Limb (tissue), 2 donors: ENCODE results near the gene USP16.

Source experiments
- DNase-seq, 2 donors: peaks; one replicate each; pipeline ENCODE4 v3.0.0-alpha.2; 2016; ENCODE audit errors: extremely low spot score in 2 of 2

The USP16 gene

DNA sequence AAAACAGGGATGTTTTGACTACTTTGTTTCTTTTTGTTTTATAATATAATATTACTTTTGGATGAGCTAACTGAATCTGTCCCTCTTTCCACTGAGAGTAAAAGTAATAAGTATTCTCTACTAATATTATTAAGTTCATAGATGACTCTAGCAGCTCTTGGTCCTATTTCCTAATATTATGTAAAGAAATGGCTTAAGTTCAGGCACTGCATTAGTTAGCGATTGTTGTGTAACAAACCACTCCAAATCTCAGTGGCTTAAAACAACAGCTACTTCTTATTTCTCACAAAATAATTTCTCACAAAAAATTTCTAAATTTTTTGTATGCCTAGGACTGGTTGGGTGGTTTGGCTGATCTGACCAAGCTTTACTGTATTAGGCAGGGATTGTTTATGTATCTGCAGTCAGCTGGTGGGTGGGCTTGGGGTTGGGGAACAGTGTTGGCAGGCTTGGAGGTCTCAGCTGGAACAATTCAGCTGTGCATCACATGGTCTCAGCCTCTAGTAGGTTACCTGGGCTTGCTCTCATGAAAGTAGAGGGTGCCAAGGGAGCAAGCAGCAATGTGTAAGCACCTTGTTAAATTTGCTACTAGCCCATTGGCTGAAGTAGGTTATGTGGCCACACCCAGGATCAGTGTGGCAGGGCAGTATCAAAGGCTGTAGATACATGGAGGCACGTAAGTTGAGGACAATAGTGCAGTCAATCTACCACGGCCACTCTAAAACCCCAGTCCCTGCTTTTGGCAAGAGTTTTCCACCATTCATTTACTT lies 57.8 kb downstream of the USP16 start:
- DNase-seq = no peak

DNA sequence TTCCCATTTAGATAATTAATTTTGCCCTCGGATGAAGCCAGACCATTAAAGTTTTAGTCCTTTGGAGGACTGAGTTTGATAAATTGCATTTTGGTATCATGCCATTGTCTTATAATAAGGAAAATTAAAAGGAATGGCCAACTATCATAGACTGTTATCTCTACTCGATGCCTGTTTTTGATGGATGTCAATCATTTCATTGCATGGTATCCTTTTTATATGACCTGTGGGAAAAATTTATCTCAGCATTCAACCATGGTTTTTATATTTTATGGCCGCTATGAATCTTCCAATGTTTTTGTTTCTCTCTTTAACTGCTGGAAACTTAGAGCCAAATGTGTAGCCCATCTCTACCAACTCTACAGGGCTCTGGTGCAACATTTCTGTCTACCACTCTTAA lies 58.8 kb downstream of the USP16 start:
- no peak for DNase-seq

DNA sequence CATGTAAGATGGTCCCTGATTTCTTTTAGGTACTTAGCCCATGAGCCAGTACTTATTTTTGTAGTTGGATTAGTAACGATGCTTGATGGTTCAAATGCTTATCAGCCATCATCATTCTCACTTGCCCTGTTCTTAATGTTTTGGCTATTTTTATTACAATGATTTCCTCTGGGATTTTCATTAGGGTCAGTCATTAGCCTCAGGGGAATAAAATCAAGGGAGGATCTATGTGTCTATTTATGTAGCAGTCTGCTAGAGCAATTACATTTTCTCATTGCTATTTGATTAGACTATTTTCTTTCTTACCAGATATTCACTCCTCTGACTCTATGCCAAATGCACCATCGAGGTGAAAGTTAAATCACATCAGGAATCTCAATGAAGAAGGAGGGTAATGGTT lies 59.9 kb downstream of the USP16 start:
- no peak for DNase-seq

DNA sequence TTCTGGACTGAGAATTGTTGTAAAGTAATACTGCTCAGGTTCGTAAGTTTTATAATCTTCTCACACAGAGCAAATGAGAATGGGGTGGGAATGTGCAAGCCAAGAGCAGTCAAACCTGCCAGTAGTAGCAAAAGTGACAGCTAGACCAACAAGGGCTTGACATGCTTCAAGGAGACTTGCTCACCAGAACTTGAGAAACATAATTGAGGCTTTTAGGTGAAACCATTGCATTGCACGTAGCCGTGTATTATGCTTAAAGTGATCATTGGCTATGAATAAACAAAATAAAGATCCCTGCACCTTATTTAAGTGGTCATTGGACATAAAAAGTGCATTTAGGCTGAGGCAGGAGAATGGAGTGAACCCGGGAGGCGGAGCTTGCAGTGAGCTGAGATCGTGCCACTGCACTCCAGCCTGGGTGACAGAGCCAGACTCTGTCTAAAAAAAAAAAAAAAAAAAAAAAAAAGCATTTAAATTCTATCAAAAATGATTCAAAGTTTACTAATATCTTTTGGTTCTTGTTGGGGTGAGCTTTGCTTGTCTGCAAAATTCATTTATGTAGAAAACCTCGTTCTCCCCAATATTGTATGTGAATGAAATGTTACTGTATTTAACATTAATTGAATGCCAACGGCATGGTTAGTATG lies 60.8 kb downstream of the USP16 start:
- DNase-seq = no peak

DNA sequence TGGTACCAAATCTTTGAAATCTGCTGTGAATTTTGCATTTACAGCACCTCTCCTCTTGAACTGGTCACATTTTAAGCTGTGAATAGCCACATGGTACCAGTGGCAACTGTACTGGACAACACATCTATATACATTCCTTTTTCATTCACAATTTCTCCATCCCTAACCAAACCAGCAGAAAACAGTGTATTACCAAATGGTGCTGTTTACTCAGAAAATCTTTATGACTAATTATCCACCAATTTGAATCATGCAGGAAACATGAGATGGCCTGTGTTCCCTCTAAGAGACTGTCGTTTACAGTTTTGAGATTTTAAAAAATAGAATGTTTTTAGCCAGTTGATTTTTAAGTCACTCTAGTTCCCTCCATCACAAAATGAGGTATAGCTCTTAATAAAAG lies 66.6 kb downstream of the USP16 start:
- DNase-seq = no peak

DNA sequence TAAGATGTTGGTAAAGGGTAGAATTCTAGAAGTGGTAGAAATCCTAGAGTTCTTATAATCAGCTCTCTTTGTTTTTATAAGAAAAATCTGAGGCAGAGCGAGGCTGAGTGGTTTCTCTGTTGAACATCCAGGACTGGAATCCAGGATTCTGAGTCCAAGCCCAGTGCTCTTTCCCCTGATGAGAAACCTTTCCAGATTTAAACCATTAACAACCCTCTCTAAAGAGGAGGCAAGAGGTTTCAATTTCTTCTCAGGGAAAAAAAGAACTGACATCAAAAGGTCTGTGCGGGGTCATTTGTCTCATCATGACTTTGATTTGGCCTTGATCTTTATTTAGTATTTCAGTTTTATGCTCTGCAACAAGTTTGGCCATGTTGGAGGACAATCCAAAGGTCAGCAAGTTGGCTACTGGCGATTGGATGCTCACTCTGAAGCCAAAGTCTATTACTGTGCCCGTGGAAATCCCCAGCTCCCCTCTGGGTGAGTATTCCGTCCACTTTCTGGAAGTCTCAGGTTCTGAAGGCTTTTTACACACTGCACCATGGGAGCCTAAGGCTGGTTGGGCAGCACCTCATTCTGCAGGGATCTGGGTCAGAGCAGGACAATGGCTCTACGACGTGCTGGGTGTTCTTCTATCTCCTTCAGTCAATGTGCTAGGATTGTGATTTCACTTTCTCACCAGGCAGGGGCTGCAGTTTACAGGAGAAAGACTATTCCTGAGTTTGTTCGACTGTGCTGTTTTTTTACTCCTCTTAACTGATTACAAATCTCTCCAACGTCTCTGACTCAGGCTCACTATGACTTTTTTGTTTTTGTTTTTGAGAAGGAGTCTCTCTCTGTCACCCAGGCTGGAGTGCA lies 67.9 kb downstream of the USP16 start:
- no peak for DNase-seq

DNA sequence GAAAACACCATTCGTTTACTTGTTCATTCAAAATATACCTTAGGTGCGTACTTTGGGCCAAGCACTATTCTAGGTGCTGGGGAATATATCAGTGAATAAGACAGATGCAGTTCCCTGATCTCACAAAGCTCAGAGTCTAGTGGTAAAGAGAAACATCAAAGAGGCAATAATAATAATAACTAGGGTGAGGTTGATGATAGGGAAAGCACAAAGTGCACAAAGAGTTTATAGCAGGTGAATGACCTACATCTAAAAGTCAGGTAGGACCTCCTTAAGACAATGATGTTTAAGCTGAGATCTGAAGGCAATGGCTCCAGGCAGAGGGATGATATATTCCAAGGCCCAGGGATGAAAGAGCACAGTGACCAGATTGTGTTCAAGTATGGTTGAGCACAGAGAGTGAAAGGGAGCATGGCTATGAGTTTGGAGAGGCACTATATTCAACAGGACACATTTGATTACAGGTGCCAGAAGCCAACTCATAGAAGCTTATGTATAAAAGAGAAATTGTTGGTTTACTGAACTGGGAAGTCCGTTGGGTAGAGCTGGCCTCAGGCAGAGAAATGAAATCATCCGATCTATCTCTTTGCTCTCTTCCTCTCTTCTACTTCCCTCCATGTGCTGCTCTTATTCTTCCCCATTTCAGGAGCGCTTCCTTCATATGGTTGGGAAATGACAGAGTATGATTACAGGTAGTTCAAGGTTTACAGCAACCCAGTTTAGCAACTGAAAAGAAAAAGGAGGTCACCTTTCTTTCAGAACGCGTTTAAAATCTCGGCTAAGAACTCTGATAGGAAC lies 71.9 kb downstream of the USP16 start:
- DNase-seq = no peak

DNA sequence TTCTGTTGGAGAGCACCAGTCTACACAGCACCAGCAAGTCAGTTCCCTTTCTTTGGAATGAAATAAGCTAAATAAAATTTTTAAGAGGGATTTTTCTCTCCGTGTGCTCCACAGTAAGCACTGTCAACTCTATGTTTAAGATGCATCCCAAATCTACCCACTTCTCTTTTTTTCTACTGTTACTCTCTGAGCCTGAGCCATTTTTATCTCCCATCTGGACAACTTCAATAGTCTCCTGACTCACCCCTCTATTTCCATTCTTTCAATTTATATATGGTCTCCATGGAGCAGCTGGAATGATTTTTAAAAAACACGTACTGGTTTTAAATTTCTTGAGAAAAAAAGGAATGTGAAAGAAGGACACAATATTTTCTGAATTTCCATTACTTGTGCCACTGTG lies 73.7 kb downstream of the USP16 start:
- DNase-seq = no peak

DNA sequence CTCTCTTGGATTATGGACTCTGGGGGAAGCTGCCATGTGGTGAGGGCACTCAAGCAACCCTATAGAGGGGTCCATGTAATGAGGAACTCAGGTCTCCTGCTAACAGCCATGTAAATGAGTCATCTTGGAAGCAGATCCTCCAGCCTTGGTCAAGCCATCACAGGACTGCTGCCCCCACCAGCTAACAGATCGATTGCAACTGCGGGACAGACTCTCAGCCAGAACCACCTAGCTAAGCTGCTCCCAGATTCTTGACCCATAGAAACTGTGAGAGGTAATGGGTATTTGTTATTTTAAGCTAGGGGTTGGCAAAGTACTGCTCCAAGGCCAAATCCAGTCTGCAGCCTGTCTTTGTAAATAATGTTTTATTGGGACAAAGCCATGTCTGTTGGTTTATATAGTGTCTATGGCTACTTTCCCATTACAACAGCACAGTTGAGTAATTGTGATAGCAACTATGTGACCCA lies 78.4 kb downstream of the USP16 start:
- no peak for DNase-seq
